Upper lobe of right lung (tissue), 1 donor: Measurements from ENCODE around the gene EXOC4. TPM values are rescaled to one million over a fixed set of nuclear protein-coding genes. Genes with fewer than 3 reads are reported as not detected.

Source experiments
- ATAC-seq: fragments of 200-7000 bp; cut with Tn5 transposase; one replicate; pipeline ENCODE4 v1.9.1; 2020; ENCODE audit warnings: mild to moderate bottlenecking, moderate library complexity
- DNase-seq: peaks from one replicate; pipeline ENCODE4 v3.0.0-alpha.2; 2020
- H3K27ac ChIP-seq: fragments of 200-600 bp; one replicate; pipeline ENCODE4 v1.8.0; 2022
- H3K27me3 ChIP-seq: fragments of 200-600 bp; one replicate; pipeline ENCODE4 v1.8.0; 2022; ENCODE audit warnings: mild to moderate bottlenecking
- H3K36me3 ChIP-seq: fragments of 200-600 bp; one replicate; pipeline ENCODE4 v1.8.0; 2022
- H3K4me1 ChIP-seq: fragments of 200-600 bp; one replicate; pipeline ENCODE4 v1.8.0; 2022
- H3K4me3 ChIP-seq: fragments of 200-600 bp; one replicate; pipeline ENCODE4 v1.8.0; 2022; ENCODE audit warnings: mild to moderate bottlenecking
- H3K9me3 ChIP-seq: fragments of 200-600 bp; one replicate; pipeline ENCODE4 v1.8.0; 2022
- CTCF ChIP-seq: fragments of 200-600 bp; IDR thresholded peaks from one replicate; pipeline ENCODE4 v1.8.0; 2022; ENCODE audit warnings: antibody characterized with exemption
- intact Hi-C: fragments of 100-400 bp; cut with DNase I; formaldehyde crosslinking; loops from one replicate; pipeline ENCODE4 v1.11.0; 2022
- total RNA-seq: library from RNA; stranded (reverse); fragmentation: NEBNext Ultra II Directional; extraction: Animal tissue kit (Norgen Biotek cat#: 25700); gene quantifications from one replicate; pipeline ENCODE4 v1.2.1, GENCODE V29; 2021
- donor health status: DM: no; HTN: yes; CAD: no; lungs with severe emphysema.

The EXOC4 gene
- total RNA-seq, 1 donor from 2014 or later: 73.5 TPM

GRCh38 chr7:133916621-133917020, 663.7 kb downstream of the EXOC4 start:
- ATAC-seq (no peak), DNase-seq (no peak)
- Histone ChIP-seq H3K27me3 (no peaks in the 10 kb centered on the region), H3K9me3 (peaks cover 9% of the 10 kb centered on the region), H3K27ac (no peak overlapping the region), H3K4me1 (no peaks in the 10 kb centered on the region), H3K4me3 (no peak overlapping the region), H3K36me3 (peaks cover 7% of the 10 kb centered on the region)
- TF ChIP-seq CTCF: no peak
- intact Hi-C loops: no loop called here

GRCh38 chr7:133919810-133920209, 666.9 kb downstream of the EXOC4 start:
- TF ChIP-seq CTCF: no peak
- H3K36me3 ChIP-seq: peaks cover 7% of the 10 kb centered on the region
- intact Hi-C loops: no loop called here

GRCh38 chr7:133921635-133922182, 668.8 kb downstream of the EXOC4 start:
- DNase-seq: no peak
- Histone ChIP-seq H3K4me3 (no peak overlapping the region), H3K4me1 (no peaks in the 10 kb centered on the region), H3K27me3 (no peaks in the 10 kb centered on the region), H3K36me3 (peaks cover 7% of the 10 kb centered on the region), H3K9me3 (peaks cover 12% of the 10 kb centered on the region), H3K27ac (no peak overlapping the region)
- no peak for ATAC-seq
- intact Hi-C loops: no loop called here
- TF ChIP-seq CTCF: no peak

More at GRCh38 chr7:133919810-133920209, 666.9 kb downstream of the EXOC4 start:
- no peak overlapping the region for H3K27ac ChIP-seq
- peaks cover 12% of the 10 kb centered on the region for H3K9me3 ChIP-seq
- DNase-seq (no peak), ATAC-seq (no peak)
- H3K4me1 ChIP-seq: no peaks in the 10 kb centered on the region
- no peaks in the 10 kb centered on the region for H3K27me3 ChIP-seq
- no peak overlapping the region for H3K4me3 ChIP-seq

GRCh38 chr7:133923974-133924373, 671.1 kb downstream of the EXOC4 start:
- intact Hi-C loops: no loop called here
- no peaks in the 10 kb centered on the region for H3K27me3 ChIP-seq
- no peak overlapping the region for H3K4me3 ChIP-seq
- H3K27ac ChIP-seq: no peak overlapping the region
- no peak for TF ChIP-seq CTCF
- peaks cover 12% of the 10 kb centered on the region for H3K9me3 ChIP-seq
- no peak for ATAC-seq
- no peak for DNase-seq
- H3K4me1 ChIP-seq: no peaks in the 10 kb centered on the region
- no peaks in the 10 kb centered on the region for H3K36me3 ChIP-seq

GRCh38 chr7:133931053-133931452, 678.2 kb downstream of the EXOC4 start:
- no peak for TF ChIP-seq CTCF
- Histone ChIP-seq H3K36me3 (no peaks in the 10 kb centered on the region), H3K27me3 (no peaks in the 10 kb centered on the region), H3K27ac (no peak overlapping the region), H3K4me3 (no peak overlapping the region), H3K9me3 (no peaks in the 10 kb centered on the region), H3K4me1 (no peaks in the 10 kb centered on the region)
- intact Hi-C loops: no loop called here
- DNase-seq (no peak), ATAC-seq (no peak)

- no peak for DNase-seq
- ATAC-seq: no peak
- Histone ChIP-seq H3K4me1 (no peaks in the 10 kb centered on the region), H3K27me3 (no peaks in the 10 kb centered on the region), H3K27ac (no peak overlapping the region), H3K9me3 (no peaks in the 10 kb centered on the region), H3K36me3 (peaks cover under 1% of the 10 kb centered on the region), H3K4me3 (no peak overlapping the region)
- TF ChIP-seq CTCF: no peak
- intact Hi-C loops: no loop called here
Observed at GRCh38 chr7:133932591-133932990, 679.7 kb downstream of the EXOC4 start.
